H9 (cell line): ENCODE measurements around the gene DNAJB9. TPM values are rescaled to one million over a fixed set of nuclear protein-coding genes. Genes with fewer than 3 reads are reported as not detected.

ENCODE experiments used
- DNase-seq: peaks from one replicate; pipeline ENCODE4 v3.0.0-alpha.2; 2017
- H2AFZ ChIP-seq: one replicate; pipeline ENCODE4 v1.6.1; 2013; ENCODE audit warnings: mild to moderate bottlenecking, low read length, control low read depth, moderate library complexity
- H2AK5ac ChIP-seq: 2 replicates; pipeline ENCODE4 v1.6.1; 2013; ENCODE audit warnings: low read length, control low read depth, mixed read lengths; ENCODE audit not compliant: insufficient read length
- H2BK120ac ChIP-seq: one replicate; pipeline ENCODE4 v1.6.1; 2013; ENCODE audit warnings: low read depth, mild to moderate bottlenecking, low read length, control low read depth, inconsistent platforms; ENCODE audit not compliant: poor library complexity, severe bottlenecking
- H2BK12ac ChIP-seq: 2 replicates; pipeline ENCODE4 v1.6.1; 2013; ENCODE audit warnings: low read length, control low read depth, mixed read lengths, low read depth; ENCODE audit not compliant: insufficient read length
- H2BK15ac ChIP-seq: 2 replicates; pipeline ENCODE4 v1.6.1; 2013; ENCODE audit warnings: low read depth, low read length, control low read depth
- H2BK20ac ChIP-seq: one replicate; pipeline ENCODE4 v1.6.1; 2013; ENCODE audit warnings: low read depth, mild to moderate bottlenecking, low read length, control low read depth, inconsistent platforms; ENCODE audit not compliant: poor library complexity, severe bottlenecking
- H2BK5ac ChIP-seq: 2 replicates; pipeline ENCODE4 v1.6.1; 2013; ENCODE audit warnings: low read length, control low read depth, mixed read lengths; ENCODE audit not compliant: insufficient read length
- H3K14ac ChIP-seq: 2 replicates; pipeline ENCODE4 v1.6.1; 2013; ENCODE audit warnings: low read length, control low read depth; ENCODE audit not compliant: insufficient read depth
- H3K18ac ChIP-seq: 2 replicates; pipeline ENCODE4 v1.6.1; 2013; ENCODE audit warnings: low read depth, mild to moderate bottlenecking, mixed read lengths, low read length, control low read depth; ENCODE audit not compliant: insufficient read length
- H3K23ac ChIP-seq: 2 replicates; pipeline ENCODE4 v1.6.1; 2013; ENCODE audit warnings: low read length, control low read depth, mixed read lengths, low read depth; ENCODE audit not compliant: insufficient read length
- H3K23me2 ChIP-seq: 2 replicates; pipeline ENCODE4 v1.6.1; 2013; ENCODE audit warnings: low read depth, mild to moderate bottlenecking, mixed read lengths, low read length, control low read depth; ENCODE audit not compliant: insufficient read length, poor library complexity, severe bottlenecking
- H3K27ac ChIP-seq: 2 replicates; pipeline ENCODE4 v1.5.1; 2013; ENCODE audit warnings: low read length, control low read depth, mixed read lengths, low read depth; ENCODE audit not compliant: insufficient read length
- H3K27me3 ChIP-seq: 2 replicates; pipeline ENCODE4 v1.6.1; 2013; ENCODE audit warnings: low read length, control low read depth, inconsistent platforms; ENCODE audit not compliant: insufficient read depth
- H3K4ac ChIP-seq: 2 replicates; pipeline ENCODE4 v1.6.1; 2013; ENCODE audit warnings: low read depth, mild to moderate bottlenecking, control low read depth, inconsistent platforms, low read length, moderate library complexity
- H3K4me1 ChIP-seq: 2 replicates; pipeline ENCODE4 v1.6.1; 2013; ENCODE audit warnings: low read length, control low read depth, inconsistent platforms; ENCODE audit not compliant: insufficient read depth
- H3K4me2 ChIP-seq: 2 replicates; pipeline ENCODE4 v1.6.1; 2013; ENCODE audit warnings: low read length, control low read depth, mixed read lengths; ENCODE audit not compliant: insufficient read length, insufficient read depth
- H3K56ac ChIP-seq: 2 replicates; pipeline ENCODE4 v1.6.1; 2013; ENCODE audit warnings: low read depth, mild to moderate bottlenecking, mixed read lengths, low read length, control low read depth; ENCODE audit not compliant: insufficient read length
- H3K79me1 ChIP-seq: 2 replicates; pipeline ENCODE4 v1.6.1; 2013; ENCODE audit warnings: low read depth, mild to moderate bottlenecking, moderate library complexity, low read length, control low read depth, inconsistent platforms; ENCODE audit not compliant: insufficient read depth, poor library complexity, severe bottlenecking
- H3K79me2 ChIP-seq: 2 replicates; pipeline ENCODE4 v1.6.1; 2013; ENCODE audit warnings: low read length, control low read depth, inconsistent platforms; ENCODE audit not compliant: insufficient read depth
- H3K9ac ChIP-seq: 2 replicates; pipeline ENCODE4 v1.6.1; 2013; ENCODE audit warnings: low read length, control low read depth, mixed read lengths; ENCODE audit not compliant: insufficient read length; ENCODE audit errors: extremely low read depth
- H3K9me3 ChIP-seq: one replicate; pipeline ENCODE4 v1.6.1; 2013; ENCODE audit warnings: low read depth, low read length, inconsistent platforms; ENCODE audit not compliant: control insufficient read depth
- H3T11ph ChIP-seq: one replicate; pipeline ENCODE4 v1.6.1; 2013; ENCODE audit warnings: mild to moderate bottlenecking, low read length, control low read depth, inconsistent platforms
- H4K20me1 ChIP-seq: one replicate; pipeline ENCODE4 v1.6.1; 2013; ENCODE audit not compliant: control insufficient read depth, insufficient read length, insufficient read depth
- H4K5ac ChIP-seq: 2 replicates; pipeline ENCODE4 v1.6.1; 2013; ENCODE audit warnings: low read depth, mild to moderate bottlenecking, mixed read lengths, low read length, control low read depth; ENCODE audit not compliant: insufficient read length
- H4K8ac ChIP-seq: replicated peaks from 2 replicates; pipeline ENCODE4 v1.6.1; 2013; ENCODE audit warnings: low read length, control low read depth, mixed read lengths, low read depth; ENCODE audit not compliant: insufficient read length
- H4K91ac ChIP-seq: 2 replicates; pipeline ENCODE4 v1.6.1; 2013; ENCODE audit warnings: low read depth, mild to moderate bottlenecking, moderate library complexity, mixed read lengths, low read length, control low read depth; ENCODE audit not compliant: insufficient read length
- H3K27ac Mint-ChIP-seq, 3 experiments: 2 replicates in 2 of 3; 3 replicates in 1 of 3; pipeline ENCODE4 v1.8.0; 2020 to 2021; ENCODE audit warnings: mixed read lengths in 3 of 3, mild to moderate bottlenecking in 1 of 3, moderate library complexity in 1 of 3
- H3K27me3 Mint-ChIP-seq: 2 replicates; pipeline ENCODE4 v1.8.0; 2021; ENCODE audit warnings: low read depth, mild to moderate bottlenecking, moderate library complexity, mixed read lengths
- H3K36me3 Mint-ChIP-seq, 3 experiments: 2 replicates in 2 of 3; 3 replicates in 1 of 3; pipeline ENCODE4 v1.8.0; 2020 to 2021; ENCODE audit warnings: low read depth in 3 of 3, mixed read lengths in 3 of 3; ENCODE audit not compliant: insufficient read depth in 1 of 3
- H3K4me1 Mint-ChIP-seq, 2 experiments: 2 replicates each; pipeline ENCODE4 v1.8.0; 2020; ENCODE audit warnings: mixed read lengths in 2 of 2
- H3K4me3 Mint-ChIP-seq, 2 experiments: 2 replicates in 1 of 2; 3 replicates in 1 of 2; pipeline ENCODE4 v1.8.0; 2020 to 2021; ENCODE audit warnings: mild to moderate bottlenecking in 2 of 2, mixed read lengths in 2 of 2, moderate library complexity in 1 of 2
- H3K9me3 Mint-ChIP-seq, 2 experiments: 2 replicates in 1 of 2; 3 replicates in 1 of 2; pipeline ENCODE4 v1.8.0; 2020; ENCODE audit warnings: mild to moderate bottlenecking in 2 of 2, mixed read lengths in 2 of 2, moderate library complexity in 1 of 2
- WGBS: extraction: QIAGEN DNeasy Blood & Tissue Kit; methylation state at CpG from one replicate; pipeline ENCODE4 v1.1.7; 2013; ENCODE audit warnings: missing lambda C conversion rate, low lambda C conversion rate, mixed read lengths; ENCODE audit not compliant: insufficient read length; ENCODE audit errors: extremely low coverage; 5-methylcytosine and 5-hydroxymethylcytosine counted together
- total RNA-seq: library from RNA; stranded (reverse); gene quantifications from 2 replicates; pipeline ENCODE4 v1.2.1, GENCODE V29; 2021
- TF ChIP-seq, protein P1 (sequence below): fragments of 200-600 bp; sonication (generic); conservative IDR thresholded peaks from 3 replicates; pipeline ENCODE4 v1.8.0; 2021; ENCODE audit warnings: antibody characterized with exemption, mild to moderate bottlenecking

Gene DNAJB9
- total RNA-seq, 1 experiment from 2014 or later = 11.3 TPM

GRCh38 chr7:108596560-108596959 is 26.9 kb downstream of the DNAJB9 start:
- H3K4me1 Mint-ChIP-seq = peaks cover 26 to 36% of the 10 kb centered on the region in 2 experiments
- Histone ChIP-seq H4K5ac (no peak overlapping the region), H3K4me1 (no peaks in the 10 kb centered on the region), H3K4me2 (no peak overlapping the region), H3K4ac (no peak overlapping the region), H3K9ac (no peak overlapping the region), H2AK5ac (no peak overlapping the region), H3K56ac (no peak overlapping the region), H2BK12ac (no peak overlapping the region), H3K9me3 (no peaks in the 10 kb centered on the region), H2BK120ac (no peak overlapping the region), H2BK5ac (no peak overlapping the region), H3K14ac (no peak overlapping the region), H3K23me2 (no peaks in the 10 kb centered on the region), H3K23ac (no peak overlapping the region), H3K27ac (no peak overlapping the region), H3T11ph (no peak overlapping the region), H3K27me3 (no peaks in the 10 kb centered on the region), H4K20me1 (no peaks in the 10 kb centered on the region), H4K91ac (no peak overlapping the region), H3K79me1 (no peaks in the 10 kb centered on the region), H3K18ac (no peak overlapping the region), H2BK20ac (no peak overlapping the region), H2AFZ (no peak overlapping the region), H2BK15ac (no peak overlapping the region), H4K8ac (no peak overlapping the region), H3K79me2 (no peaks in the 10 kb centered on the region)
- H3K9me3 Mint-ChIP-seq = no peaks in the 10 kb centered on the region
- H3K4me3 Mint-ChIP-seq = no peak overlapping the region
- peaks cover 3% of the 10 kb centered on the region; the same call in 1 of the 2 replicates for H3K27me3 Mint-ChIP-seq
- TF ChIP-seq, protein P1, sequence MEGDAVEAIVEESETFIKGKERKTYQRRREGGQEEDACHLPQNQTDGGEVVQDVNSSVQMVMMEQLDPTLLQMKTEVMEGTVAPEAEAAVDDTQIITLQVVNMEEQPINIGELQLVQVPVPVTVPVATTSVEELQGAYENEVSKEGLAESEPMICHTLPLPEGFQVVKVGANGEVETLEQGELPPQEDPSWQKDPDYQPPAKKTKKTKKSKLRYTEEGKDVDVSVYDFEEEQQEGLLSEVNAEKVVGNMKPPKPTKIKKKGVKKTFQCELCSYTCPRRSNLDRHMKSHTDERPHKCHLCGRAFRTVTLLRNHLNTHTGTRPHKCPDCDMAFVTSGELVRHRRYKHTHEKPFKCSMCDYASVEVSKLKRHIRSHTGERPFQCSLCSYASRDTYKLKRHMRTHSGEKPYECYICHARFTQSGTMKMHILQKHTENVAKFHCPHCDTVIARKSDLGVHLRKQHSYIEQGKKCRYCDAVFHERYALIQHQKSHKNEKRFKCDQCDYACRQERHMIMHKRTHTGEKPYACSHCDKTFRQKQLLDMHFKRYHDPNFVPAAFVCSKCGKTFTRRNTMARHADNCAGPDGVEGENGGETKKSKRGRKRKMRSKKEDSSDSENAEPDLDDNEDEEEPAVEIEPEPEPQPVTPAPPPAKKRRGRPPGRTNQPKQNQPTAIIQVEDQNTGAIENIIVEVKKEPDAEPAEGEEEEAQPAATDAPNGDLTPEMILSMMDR = no peak
- no peaks in the 10 kb centered on the region for H3K36me3 Mint-ChIP-seq
- DNase-seq = no peak
- WGBS = no CpG with 5 or more reads among the region's 4 CpGs
- H3K27ac Mint-ChIP-seq = no peak overlapping the region; a peak in 1 of 7 replicates
